ENCODE measurements around the gene HSP90AB1. TPM values are rescaled to one million over a fixed set of nuclear protein-coding genes. Genes with fewer than 3 reads are reported as not detected.
A peak's percentile ranks its signal among the peaks of the same experiment; 100 is the strongest.

Gene HSP90AB1
- total RNA-seq, 1 experiment from 2014 or later = 967 TPM

DNA sequence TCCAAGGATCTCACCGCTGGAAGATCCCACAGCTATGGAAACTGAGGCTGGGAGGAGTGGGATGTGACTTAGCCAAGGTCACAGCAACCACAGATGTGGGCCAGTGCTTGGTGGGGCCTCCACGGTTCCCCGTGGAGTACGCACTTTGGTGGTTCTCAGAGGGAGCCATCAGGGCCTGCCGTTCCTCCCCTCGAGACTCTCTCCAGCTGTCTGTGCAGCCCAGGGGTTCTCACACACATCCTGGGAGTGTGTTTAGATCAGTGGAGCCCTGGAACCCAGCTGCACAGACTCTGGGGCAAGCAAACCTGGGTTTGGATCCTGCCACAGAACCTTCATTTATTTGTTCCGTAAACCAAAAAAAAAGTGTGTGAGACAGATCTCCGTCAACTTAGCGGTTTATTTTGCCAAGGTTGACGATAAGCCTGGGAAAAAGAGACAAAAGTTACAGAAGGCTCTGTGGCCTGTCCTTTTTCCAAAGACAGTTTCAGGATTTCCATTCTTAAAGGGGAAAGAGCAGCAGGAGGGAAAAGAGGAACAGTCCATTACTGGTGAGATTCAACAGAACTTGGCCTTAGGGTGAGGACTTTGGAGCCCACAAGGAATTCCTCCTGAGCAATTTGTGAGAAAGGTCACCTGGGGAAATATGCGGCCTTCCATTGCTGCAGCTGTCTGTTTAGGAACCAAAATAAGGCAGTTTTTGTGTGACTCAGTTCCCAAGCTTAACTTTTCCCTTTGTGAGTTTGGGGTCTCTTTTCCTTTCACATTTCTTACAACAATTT is 43.7 kb upstream of the HSP90AB1 start:
- POLR2A ChIA-PET = interaction anchor here (0.6 to 1.0 kb wide), 2 partner anchors 44 to 61 kb away, joined by 5 read pairs; partner anchors contain the start of gene HSP90AB1
- DNase-seq = peak; percentile 56 to 68

DNA sequence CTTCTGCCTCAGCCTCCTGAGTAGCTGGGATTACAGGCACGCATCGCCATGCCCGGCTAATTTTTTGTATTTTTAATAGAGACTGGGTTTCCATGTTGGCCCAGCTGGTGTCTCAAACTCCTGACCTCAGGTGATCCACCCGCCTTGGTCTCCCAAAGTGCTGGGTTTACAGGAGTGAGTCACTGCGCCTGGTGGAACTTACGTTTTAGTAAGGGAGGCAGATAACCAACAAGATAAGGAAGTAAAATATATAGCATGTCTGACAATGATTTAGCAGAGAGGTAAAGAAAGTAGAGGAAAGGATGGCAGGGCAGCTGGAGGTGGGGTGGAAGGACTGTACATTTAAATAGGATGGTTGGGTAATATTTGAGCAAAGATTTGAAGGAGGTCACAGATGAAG is 42.9 kb upstream of the HSP90AB1 start:
- ChIA-PET CTCF (interaction anchor here (1.0 to 1.1 kb wide), 2 partner anchors 17 to 31 kb away, joined by 3 read pairs; no protein-coding TSS in a partner anchor), POLR2A (interaction anchor here (1.0 kb wide), 1 partner anchor 43 kb away, joined by 5 read pairs; the partner anchor contains the start of gene HSP90AB1)
- intact Hi-C loops (cut with micrococcal nuclease; ENCODE audit: unreplicated experiment) = loop anchor here (1.0 kb wide), 1 partner anchor 14 kb away; no protein-coding TSS in a partner anchor
- H3K27me3 Mint-ChIP-seq (ENCODE audit: insufficient read depth, unreplicated experiment) = no peaks in the 10 kb centered on the region
- BruUV-seq (replicated peaks) = no TSS peak
- peak overlapping the region; percentile 81 for H3K27ac Mint-ChIP-seq (ENCODE audit: unreplicated experiment)
- TF ChIP-seq, protein P1, sequence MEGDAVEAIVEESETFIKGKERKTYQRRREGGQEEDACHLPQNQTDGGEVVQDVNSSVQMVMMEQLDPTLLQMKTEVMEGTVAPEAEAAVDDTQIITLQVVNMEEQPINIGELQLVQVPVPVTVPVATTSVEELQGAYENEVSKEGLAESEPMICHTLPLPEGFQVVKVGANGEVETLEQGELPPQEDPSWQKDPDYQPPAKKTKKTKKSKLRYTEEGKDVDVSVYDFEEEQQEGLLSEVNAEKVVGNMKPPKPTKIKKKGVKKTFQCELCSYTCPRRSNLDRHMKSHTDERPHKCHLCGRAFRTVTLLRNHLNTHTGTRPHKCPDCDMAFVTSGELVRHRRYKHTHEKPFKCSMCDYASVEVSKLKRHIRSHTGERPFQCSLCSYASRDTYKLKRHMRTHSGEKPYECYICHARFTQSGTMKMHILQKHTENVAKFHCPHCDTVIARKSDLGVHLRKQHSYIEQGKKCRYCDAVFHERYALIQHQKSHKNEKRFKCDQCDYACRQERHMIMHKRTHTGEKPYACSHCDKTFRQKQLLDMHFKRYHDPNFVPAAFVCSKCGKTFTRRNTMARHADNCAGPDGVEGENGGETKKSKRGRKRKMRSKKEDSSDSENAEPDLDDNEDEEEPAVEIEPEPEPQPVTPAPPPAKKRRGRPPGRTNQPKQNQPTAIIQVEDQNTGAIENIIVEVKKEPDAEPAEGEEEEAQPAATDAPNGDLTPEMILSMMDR (IDR thresholded peaks at IDR 0.05; ENCODE audit: insufficient read depth in 1 of 2, low read depth in 1 of 2, low read length in 1 of 2, severe bottlenecking in 1 of 2, unreplicated experiment in 1 of 2) = no peak
- Histone ChIP-seq H3K4me1 (peaks cover 36% of the 10 kb centered on the region), H3K36me3 (ENCODE audit: control insufficient read depth, insufficient read depth, low read length) (no peaks in the 10 kb centered on the region), H3K4me3 (ENCODE audit: low read depth, low read length) (no peak overlapping the region), H3K27me3 (replicated peaks; ENCODE audit: control insufficient read depth, insufficient read depth, low read length) (no peaks in the 10 kb centered on the region), H3K9me3 (no peaks in the 10 kb centered on the region)
- H3K4me3 Mint-ChIP-seq (ENCODE audit: unreplicated experiment) = peak overlapping the region; percentile 7
- H3K4me1 Mint-ChIP-seq (ENCODE audit: low read depth, unreplicated experiment) = peaks cover 40% of the 10 kb centered on the region
- DNase-seq = peak; percentile 44 to 80
- H3K36me3 Mint-ChIP-seq (ENCODE audit: insufficient read depth, unreplicated experiment) = no peaks in the 10 kb centered on the region
- no peaks in the 10 kb centered on the region for H3K9me3 Mint-ChIP-seq (ENCODE audit: unreplicated experiment)

More for the DNA sequence above, 43.7 kb upstream of the HSP90AB1 start:
- Mint-ChIP-seq H3K27ac (ENCODE audit: unreplicated experiment) (peak overlapping the region; percentile 81), H3K9me3 (ENCODE audit: unreplicated experiment) (no peaks in the 10 kb centered on the region), H3K36me3 (ENCODE audit: insufficient read depth, unreplicated experiment) (no peaks in the 10 kb centered on the region), H3K27me3 (ENCODE audit: insufficient read depth, unreplicated experiment) (no peaks in the 10 kb centered on the region), H3K4me3 (ENCODE audit: unreplicated experiment) (no peak overlapping the region), H3K4me1 (ENCODE audit: low read depth, unreplicated experiment) (peaks cover 32% of the 10 kb centered on the region)
- no peaks in the 10 kb centered on the region for H3K9me3 ChIP-seq
- intact Hi-C loops (cut with micrococcal nuclease; ENCODE audit: unreplicated experiment) = no loop called here
- no peaks in the 10 kb centered on the region for H3K36me3 ChIP-seq (ENCODE audit: control insufficient read depth, insufficient read depth, low read length)
- BruUV-seq (replicated peaks) = no TSS peak
- no peak overlapping the region for H3K4me3 ChIP-seq (ENCODE audit: low read depth, low read length)
- peaks cover 36% of the 10 kb centered on the region for H3K4me1 ChIP-seq
- CTCF ChIA-PET = interaction anchor here (1.0 to 1.2 kb wide), 3 partner anchors 16 to 31 kb away, joined by 3 read pairs; no protein-coding TSS in a partner anchor
- TF ChIP-seq, protein P1 (IDR thresholded peaks at IDR 0.05; ENCODE audit: insufficient read depth in 1 of 2, low read depth in 1 of 2, low read length in 1 of 2, severe bottlenecking in 1 of 2, unreplicated experiment in 1 of 2) = no peak
- H3K27me3 ChIP-seq (replicated peaks; ENCODE audit: control insufficient read depth, insufficient read depth, low read length) = no peaks in the 10 kb centered on the region

DNA sequence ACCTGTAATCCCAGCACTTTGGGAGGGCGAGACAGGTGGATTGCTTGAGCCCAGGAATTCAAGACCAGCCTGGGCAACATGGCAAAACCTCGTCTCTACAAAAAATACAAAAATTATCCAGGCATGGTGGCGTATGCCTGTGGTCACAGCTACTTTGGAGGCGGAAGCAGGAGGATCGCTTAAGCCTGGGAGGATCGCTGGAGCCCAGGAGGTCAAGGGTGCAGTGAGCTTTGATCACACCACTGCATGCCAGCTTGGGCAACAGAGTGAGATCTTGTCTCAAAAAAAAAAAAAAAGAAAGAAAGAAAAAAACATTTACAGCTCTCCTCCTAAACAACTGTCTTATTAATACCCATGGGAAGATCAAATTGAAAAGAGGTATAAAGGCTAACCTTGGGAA is 38.9 kb upstream of the HSP90AB1 start:
- no peak overlapping the region for H3K27ac Mint-ChIP-seq (ENCODE audit: unreplicated experiment)
- no peak for DNase-seq
- H3K36me3 Mint-ChIP-seq (ENCODE audit: insufficient read depth, unreplicated experiment) = no peaks in the 10 kb centered on the region

More for the DNA sequence above, 38.9 kb upstream of the HSP90AB1 start:
- no peaks in the 10 kb centered on the region for H3K27me3 Mint-ChIP-seq (ENCODE audit: insufficient read depth, unreplicated experiment)
- ChIA-PET POLR2A (interaction anchor here (0.6 kb wide), 1 partner anchor 16 kb away, joined by 4 read pairs; no protein-coding TSS in a partner anchor), CTCF (no interaction called here)
- intact Hi-C loops (cut with micrococcal nuclease; ENCODE audit: unreplicated experiment) = no loop called here
- peaks cover 35% of the 10 kb centered on the region for H3K4me1 Mint-ChIP-seq (ENCODE audit: low read depth, unreplicated experiment)
- Histone ChIP-seq H3K4me1 (peaks cover 27% of the 10 kb centered on the region), H3K4me3 (ENCODE audit: low read depth, low read length) (no peak overlapping the region), H3K9me3 (no peaks in the 10 kb centered on the region), H3K36me3 (ENCODE audit: control insufficient read depth, insufficient read depth, low read length) (no peaks in the 10 kb centered on the region), H3K27me3 (replicated peaks; ENCODE audit: control insufficient read depth, insufficient read depth, low read length) (no peaks in the 10 kb centered on the region)
- TF ChIP-seq, protein P1 (IDR thresholded peaks at IDR 0.05; ENCODE audit: insufficient read depth in 1 of 2, low read depth in 1 of 2, low read length in 1 of 2, severe bottlenecking in 1 of 2, unreplicated experiment in 1 of 2) = no peak
- no peaks in the 10 kb centered on the region for H3K9me3 Mint-ChIP-seq (ENCODE audit: unreplicated experiment)
- no TSS peak for BruUV-seq (replicated peaks)
- H3K4me3 Mint-ChIP-seq (ENCODE audit: unreplicated experiment) = no peak overlapping the region
